Activated gamma-delta T cell treated with anti-CD3 and anti-CD28 coated beads, Interleukin-2, amount 50 U/mL, for 16 hours (primary cell): ENCODE results near the gene AMER3.

Experiments
- DNase-seq: peaks from one replicate; pipeline ENCODE4 v3.0.0-alpha.2; 2020; ENCODE audit warnings: low read depth

The AMER3 gene

DNA sequence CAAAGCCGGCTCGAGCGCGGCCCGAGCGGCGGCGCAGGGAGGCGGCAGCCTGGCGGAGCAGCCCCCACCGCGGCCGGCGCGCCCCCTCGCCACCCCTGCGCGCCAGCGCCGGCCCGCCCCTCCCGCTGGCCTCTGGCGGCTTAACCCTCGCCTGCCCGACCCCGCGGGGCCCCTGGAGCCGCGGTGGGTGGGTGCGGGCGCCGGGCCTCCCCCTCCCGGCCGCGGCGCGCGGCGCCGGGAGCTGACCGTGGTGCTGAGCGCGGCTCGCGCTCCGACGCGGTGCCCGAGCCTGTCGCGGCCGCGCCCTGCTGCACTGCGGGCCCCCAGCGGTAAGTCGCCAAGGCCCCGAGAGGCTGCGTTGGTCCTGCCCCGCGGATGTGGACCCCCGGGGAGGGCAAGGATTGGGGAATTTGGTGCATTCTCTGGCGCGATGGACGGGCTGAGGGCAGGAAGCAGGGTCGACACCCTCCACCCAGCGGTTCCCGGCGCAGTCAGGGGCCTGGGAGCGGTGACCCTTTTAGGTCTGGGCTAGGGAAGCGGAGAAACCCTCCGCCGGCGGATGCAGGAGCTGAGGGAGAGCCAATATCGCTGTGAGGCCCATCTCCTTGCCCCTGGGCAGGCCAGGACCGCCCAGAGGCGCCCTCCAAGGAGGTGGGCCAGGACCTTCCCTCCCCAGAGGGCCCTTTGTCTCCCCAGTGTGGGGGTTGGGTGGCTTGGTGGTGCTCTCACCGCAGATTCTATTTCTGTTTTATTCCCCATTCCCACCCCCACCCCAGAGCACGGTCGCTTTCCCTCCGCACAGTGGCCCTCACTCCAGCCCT, 923 bp downstream of the AMER3 start:
- DNase-seq: no peak

DNA sequence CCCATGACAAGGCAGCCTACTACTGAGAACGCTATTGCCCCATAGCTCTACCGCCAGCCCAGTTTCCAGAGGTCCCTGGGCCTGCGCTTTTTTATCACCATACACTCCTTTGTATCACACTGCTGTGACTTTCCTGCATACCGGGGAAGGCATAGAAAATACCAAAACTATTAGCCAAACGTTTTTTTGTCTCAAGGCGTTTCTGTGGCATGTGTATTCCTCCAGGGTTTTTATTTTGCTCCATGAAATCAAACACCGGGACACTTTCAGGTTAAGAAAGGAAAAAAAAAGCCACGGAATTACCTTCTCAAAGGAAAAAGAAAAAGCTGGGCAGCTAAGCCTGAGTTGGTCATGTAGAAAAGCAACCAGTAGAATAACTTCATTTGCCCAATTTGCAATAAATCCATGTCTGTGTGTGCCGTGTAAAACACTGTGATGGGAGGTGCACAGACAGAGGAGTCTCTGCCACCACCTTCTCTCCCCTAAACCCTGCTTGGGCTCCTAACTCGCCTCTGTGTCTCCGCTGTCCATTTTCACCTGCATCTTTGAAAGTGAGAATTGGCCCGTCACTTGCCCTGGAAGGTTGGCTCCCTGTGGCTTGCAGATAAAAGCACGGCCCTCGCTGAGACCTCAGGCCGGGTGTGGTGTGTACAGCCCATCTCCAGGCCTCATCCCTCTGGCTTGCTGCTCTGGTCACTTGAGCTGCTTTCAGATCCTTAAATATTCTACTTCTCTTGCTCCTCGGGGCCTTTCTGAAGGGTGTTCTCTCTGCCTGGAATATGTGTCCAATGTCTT, 1.7 kb downstream of the AMER3 start:
- no peak for DNase-seq

DNA sequence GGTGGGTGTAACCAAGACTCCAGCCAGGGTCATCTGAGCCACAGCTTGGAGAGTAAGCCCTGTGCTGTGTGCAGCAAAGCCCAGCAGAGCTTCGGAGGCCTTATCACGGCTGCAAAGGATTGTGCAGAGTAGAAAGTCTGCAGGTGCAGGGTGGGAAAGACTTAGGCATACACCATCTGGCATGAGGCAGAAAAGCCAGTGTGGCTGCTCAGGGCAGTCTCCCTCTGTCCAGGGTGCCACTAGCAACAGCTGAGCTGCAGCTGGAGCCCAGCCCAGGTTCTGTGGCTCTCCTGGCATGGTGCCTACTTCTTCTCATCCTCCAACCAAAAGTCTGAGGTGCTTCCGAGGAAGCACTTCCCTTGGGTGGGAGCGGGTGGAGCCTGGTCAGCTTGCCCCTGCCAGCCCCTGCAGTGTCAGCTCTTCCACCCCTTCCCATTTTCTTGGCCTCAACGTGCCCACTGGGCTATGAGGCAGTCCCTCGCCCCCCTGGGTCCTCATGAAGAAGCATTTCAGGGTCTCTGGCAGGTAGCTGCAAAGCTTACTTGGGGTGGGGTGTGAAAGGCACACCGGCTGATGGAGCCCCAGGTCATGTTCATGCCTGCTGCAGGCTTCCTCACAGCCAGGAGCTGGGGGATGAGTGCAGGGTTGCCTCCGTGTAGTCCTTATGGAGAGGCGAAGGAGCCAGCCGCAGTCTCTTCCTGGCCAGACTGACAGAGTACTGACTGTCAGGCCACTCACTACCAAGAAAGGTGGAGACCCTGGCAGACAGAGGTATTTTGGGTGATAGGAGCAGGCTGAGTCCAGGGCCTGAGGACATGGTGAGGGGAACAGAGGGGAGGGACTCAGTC, 4.8 kb downstream of the AMER3 start:
- no peak for DNase-seq

DNA sequence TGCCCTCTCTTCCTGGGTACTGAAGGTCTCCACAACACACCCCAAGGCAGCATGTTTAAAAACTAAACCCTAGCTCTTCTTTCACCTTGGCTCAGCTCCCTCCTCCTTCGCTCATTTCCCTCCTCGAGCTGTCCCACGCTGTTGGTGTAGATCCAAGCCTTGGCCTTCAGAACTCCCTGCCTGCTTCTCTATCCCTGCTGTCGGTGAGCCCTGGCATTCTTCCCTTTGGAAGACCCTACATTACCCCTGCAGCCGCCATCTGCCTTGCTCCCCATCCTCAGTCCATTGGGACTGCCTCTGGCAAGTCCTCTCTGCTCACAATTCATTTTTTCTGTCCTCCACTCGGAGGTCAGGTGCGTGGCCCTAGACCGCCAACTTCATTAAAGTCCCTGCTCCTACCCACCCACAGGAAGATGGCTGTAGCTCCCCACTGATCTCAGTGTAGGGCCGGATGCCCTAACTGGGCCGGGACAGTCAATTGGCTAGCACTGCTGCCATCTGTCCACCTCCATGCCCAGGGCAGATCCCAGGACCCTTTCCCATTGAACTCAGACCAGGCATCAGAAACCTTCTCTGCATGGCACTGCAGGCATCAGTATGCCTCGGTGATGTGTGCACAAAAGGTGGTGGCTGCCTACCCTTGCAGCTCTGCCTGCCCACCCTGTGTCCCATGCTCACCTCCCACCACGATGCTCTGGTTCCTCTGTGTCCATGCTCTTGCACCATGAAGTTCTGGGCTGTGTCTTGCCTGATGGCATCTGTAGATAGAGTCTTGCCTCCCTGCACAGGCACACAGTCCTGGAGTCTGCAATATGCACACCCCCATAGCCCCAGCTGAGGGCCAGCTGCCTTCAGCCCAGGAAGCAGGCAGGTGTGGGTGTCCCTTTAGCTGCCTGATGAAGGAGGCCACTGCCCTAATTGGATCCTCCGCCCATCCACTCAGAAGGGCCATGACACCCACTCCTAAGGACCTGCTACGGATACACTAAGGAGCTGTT, 5.7 kb downstream of the AMER3 start:
- no peak for DNase-seq

DNA sequence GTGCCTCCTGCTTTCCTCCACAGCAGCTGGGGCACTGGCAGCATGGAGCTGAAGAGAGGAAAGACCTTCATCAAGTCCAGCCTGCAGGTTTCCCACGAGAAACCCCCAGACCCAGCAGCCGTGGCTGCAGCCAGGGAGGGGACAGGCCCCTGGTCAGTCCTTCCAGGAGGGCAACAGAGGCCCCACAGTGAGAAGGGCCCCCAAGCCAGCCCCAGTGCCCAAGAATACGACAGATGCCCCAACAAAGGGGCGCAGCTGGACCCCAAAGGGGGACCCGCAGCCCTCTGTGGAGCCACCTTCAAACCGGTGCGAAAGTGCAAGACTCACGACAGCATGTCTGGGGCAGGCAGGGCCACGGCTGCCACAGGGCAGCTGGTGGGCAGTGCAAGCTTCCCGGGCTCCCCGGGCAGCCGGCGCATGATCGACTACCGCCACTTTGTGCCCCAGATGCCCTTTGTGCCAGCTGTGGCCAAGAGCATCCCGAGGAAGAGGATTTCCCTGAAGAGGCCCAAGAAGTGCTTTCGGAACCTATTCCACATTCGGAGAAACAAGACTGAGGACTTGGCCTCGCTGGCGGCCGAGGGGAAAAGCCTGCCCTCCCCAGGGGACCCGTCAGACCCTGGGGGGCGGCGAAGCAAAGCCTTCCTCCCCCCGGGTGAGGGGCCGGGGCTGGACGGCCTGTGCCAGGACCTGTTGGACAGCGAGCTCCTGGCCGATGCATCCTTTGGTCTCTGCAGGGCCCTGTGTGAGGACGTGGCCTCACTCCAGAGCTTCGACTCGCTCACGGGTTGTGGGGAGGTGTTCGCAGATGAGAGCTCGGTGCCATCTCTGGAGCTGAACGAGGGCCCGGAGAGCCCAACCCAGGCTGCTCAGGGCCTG, 6.9 kb downstream of the AMER3 start:
- no peak for DNase-seq

DNA sequence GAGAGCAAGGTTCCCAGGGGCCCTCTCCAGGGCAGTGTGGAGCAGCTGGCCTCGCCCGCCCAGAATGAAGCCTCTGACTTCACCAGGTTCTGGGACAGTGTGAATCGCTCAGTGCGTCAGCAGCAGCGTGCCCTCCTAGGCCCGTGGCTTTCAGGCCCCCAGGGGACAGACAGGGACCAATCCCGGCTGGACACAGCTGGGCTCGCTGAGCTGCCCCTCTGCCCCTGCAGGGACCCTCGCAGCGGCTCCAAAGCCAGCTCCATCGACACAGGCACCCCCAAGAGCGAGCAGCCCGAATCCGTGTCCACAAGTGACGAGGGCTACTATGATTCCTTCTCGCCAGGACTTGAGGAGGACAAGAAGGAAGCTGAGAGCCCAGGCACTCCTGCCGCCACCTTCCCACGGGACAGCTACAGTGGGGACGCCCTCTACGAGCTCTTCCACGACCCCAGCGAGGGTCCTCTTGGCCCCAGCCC, 7.6 kb downstream of the AMER3 start:
- DNase-seq: no peak

DNA sequence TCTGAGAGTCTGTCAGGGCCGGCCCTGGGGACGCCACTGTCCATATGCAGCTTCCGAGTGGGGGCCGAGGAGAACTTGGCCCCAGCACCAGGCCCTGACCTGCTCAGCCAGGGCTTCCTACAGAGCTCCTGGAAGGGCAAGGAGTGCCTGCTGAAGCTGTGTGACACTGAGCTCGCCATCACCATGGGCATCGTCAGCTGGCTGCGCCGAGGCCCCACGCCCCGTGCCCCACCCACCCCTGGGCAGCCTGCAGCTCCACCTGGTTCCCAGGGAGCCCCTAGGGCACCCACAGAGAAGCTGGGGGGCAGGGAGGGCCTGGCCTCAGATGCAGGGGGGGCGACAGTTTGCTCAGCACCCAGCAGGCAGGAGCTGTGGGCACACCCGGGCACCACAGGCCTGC, 8.1 kb downstream of the AMER3 start:
- no peak for DNase-seq

DNA sequence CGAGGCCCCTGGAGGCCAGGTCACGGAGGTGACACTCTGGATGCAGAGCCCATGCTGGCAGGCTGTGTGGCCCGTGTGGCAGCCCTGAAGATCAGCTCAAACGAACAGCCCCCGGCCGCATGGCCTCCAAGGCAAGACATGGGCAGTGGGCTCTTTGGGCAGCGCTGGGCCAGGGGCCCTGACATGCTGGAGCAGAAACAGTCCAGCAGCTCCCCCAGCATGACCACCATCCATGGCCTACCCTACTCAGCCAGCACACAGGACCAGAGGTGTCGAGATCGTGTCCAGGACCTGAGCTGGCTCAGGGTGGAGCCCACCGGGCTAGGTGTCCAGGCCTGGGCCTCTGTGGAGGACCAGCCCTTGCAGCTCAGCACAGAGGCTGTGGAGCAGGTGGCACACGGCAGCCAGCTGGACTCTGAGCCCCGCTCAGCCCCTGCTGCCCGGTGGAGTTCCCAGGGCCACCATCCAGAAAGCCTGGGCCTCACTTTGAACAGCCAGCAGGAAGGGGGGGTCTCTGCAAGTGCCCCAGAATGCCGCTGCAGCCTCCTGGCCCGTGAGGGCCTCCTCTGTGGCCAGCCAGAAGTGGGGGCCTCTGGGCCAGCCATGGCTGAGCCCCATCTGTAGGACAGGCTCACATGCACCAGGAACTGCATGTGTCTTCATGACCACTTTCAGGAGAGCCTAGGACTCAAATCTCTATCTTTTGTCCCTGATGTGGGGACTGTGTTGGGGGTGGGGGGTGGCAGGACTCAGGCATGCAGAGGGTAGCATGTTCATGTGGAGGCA, 8.9 kb downstream of the AMER3 start:
- no peak for DNase-seq

DNA sequence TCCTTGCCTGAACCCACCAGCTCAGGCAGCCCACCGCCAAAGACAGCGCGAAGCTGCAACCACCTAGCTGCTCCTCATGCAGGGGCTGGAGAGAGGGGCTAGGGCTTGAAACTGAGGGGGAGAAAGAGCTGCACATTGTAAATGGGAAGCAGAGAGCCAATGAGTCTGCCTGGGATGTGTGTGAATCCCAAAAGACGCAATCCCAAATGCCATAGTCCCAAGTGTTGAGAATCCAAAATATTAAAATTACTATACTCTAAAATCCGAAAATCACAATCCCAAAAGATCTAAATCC, 9.4 kb downstream of the AMER3 start:
- DNase-seq: no peak

DNA sequence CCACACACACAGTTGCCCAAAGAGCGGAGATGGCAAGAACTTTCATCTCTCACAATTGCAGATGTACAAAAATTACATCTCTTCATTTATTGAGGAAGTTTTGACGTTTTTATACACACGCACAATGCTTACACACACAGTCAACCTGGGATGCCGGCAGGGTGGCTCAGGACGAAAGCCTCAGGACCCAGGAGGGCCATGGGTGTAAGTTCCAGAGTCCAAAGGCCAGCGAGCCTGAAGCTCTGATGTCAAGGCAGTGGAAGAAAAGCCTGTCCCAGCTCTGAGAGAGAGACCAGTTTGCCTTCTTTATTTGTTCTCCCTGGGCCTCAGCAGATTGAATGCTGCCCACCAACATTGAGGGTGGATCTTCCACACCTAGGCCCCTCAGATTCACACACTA, 10.1 kb downstream of the AMER3 start:
- no peak for DNase-seq

DNA sequence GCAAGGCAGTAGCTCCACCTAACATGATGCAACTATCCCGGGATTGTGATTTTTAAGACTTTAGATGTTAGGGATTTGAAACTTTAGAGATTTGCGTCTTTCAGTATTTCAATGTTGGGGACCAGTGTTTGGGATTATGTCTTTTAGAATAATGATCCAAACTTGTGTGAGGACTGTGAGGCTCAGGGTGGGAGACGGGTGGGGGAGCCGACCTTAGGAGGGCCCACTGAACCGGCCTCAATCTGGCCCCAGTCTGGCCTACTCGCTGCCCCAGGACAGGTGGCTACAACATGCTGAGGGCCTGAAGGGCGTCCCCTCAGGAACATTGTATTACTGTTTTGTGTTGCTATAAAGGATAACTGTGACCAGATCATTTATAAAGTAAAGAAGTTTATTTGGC, 10.7 kb downstream of the AMER3 start:
- DNase-seq: no peak

DNA sequence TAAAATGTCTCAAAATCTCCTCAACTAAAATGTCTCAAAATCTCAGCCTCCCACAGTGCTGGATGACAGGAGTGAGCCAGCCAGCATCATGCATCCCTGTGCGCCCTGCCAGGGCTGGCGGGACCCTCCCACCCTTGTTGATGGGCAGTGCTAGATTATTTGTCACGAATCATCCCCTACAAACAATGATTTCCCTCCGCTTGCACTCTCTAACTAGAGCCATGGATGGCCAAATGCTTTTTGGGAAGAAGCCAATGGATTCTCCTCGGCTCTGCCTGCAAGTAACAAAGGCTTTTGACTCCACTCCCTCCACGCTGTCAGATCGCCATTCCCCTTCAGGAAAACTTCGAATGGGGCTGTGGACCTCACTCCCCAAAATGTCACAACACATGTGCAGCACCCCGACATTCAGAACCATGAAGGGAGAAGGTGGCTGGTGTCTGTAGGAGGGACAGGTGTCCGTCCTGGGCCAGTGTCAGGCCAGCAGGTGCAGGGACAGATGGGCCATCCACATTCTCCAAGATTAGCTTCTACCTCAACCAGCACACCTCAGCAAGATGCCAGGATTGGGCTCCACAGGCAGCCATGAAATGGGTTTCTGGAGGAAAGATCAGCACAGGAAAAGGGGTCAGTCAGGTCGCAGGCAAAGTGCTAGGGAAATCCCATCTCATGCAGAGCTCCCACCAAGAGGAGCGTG, 11.5 kb downstream of the AMER3 start:
- DNase-seq: no peak

DNA sequence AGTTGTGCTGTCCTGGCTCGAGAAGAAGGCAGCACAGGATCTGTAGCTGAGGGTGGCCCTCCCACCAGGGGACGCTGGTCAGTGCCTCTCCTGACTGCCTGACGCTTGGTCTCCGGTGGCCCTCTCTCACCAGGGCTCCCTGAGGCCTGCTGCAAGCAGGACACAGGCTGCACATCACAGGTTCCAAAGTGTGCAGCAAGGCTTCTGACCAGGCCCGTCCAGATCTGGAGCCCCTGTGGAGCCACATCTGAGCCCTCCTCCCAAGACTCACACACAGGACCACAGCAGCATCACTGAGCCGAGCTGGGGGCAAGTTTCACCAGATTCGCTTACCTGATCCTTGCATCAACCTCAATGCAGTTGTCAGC, 12.1 kb downstream of the AMER3 start:
- no peak for DNase-seq

DNA sequence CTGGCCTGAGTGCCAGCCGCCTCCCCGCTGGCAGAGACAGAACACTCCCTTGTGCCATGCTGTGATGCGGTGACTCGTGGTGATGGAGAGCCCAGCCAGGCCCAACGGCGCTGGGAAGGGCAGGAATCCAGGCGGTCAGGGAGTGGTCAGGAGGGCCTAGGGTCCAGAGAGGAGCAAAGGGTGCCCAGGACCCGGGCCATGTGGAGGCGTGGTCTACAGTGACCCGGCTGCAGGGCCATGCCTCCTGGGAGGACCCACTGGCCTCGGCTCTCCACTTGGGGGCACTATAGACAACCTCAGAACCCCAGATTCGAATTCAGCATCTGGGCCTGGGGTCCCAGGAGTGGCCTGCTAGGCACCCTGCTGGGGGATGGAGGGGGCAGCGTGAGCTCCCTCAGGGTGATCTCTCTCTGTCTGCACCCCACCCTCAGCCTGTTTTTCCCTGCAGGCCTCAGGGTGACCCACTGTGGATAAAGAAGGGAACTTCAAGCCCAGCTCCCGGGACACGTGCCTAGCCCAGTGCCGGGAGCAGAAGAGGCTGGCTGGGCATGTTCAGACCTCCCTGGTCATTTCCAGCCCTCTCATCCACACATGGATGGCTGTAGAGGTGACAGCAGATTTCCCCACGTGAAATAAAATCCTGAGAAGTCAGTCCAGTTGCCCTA, 13.0 kb downstream of the AMER3 start:
- no peak for DNase-seq

DNA sequence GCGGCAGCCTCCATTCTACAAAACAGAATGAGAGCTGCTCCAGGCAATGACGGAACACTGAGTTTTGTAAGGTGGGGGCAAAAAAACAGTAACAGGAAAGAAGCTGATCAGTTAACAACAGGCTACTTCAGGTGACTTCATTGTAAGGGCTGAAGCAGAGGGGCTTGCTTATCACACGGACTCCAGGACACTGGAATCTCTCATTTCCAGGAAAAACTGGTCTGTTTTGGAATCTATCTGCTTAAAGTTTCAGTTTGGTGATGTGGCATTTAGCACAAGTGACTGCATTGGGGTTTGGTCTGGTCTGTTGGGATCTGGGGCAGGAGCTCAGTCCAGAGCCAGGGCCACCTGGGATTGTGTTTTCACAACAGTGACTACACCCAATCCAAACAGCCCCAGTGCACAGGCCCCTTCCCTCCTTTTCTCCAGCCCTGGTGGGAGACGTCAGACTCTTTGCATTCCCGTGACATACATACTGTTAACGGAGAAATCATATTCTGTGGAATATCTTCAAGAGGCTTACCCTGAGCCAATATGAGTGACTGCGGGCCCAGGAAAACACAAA, 14.1 kb downstream of the AMER3 start:
- no peak for DNase-seq

DNA sequence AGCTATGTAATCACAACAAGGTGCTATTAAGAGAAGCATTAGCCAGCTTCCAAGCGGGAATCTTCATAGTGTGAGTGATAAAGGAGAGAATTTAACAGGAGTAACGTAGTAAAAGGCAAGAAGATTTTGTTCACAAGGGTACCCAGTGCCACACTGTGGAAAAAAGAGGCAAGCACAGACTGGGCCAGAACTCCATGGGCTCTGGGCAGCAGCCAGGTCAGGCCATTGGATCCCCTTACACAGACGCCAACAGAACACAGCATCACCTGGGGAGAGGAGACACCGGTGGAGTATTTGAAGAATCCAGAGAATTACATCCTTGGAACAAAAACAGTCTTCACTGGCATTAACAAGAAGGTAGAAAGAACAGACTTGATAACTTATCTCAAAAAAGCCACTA, 21.2 kb downstream of the AMER3 start:
- no peak for DNase-seq

DNA sequence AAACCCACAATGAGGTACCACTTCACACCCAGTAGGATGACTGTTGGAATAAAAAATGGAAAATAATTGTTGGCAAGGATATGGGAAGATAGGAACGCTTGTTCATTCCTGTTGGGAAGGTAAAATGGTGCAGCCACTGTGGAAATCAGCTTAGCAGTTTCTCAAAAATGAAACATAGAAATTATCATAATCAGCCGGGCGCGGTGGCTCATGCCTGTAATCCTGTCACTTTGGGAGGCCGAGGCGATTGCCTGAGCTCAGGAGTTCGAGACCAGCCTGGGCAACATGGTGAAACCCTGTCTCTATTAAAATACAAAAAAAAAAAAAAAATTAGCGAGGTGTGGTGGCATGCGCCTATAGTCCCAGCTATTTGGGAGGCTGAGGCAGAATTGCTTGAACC, 23.4 kb downstream of the AMER3 start:
- no peak for DNase-seq

DNA sequence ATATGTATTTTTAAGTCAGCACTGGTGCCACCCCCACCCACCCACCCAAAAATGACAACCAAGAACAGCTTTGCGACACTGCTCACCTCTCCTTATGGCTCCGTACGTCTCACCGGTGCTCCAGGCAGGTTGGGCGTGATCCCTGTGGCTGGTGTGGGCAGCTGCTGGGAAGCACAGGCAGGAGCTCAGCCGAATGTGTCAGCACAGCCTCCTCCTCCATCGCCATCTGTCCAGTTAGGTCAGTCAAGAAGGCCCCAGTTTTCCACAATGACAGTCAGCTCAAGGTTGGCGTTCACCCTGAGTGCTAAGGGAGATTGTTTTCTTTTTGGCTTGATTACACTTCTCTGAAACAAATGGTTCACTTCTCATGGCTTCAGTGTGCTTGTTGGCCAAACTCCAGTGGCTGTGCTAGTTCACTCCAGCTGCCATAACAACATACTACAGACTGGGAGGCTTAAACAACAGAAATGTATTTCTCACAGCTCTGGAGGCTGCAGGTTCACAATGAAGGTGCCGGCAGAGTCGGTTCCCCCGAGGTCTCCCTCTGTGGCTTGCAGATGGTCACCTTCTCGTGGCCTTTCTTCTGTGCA, 30.2 kb downstream of the AMER3 start:
- DNase-seq: no peak
